GM21717 (cell line): Measurements from ENCODE around the gene CLSTN2.

ENCODE experiments used
- ATAC-seq: cut with Tn5 transposase; IDR thresholded peaks from one replicate; pipeline ENCODE4 v1.9.1; 2021; ENCODE audit warnings: mild to moderate bottlenecking, moderate library complexity; ENCODE audit not compliant: unreplicated experiment

Gene CLSTN2

DNA sequence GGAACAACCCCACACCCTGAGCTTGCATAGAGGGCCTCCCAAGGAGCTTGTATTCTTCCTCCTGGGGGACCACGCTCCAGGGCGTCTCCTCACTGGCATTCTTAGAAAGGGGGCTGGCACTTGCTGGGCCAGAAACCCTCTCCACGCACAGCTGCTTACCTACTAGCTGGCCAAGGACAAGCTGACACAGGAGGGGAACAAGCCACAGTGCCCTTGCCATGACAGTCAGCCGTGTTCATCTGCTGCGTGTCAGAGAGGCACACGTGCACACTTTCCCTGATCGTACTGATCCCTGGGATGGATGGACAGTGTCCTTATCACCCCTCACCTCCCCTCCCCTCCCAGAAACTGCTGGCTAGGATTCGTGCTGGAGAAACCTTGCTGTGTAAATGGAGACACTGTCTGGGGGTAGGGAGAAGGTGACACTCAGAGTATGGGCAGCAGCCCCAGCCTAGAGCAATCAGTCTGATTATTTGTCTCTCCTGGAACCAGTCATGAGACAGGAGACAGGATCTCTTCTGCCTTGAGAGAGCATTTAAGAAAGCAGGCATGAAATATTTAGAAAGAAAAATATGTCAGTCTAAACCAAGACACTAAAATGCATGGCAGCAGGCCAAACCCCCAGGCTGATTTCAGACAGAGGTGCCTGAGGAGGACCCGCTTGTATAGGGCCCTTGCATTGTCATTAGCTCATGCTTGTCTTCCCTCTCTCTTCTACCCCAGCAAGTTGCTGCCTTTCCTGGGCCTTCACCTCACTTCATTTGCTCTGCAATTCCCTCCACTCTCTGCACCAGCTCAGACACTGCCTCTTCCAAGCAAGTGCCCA, 431.1 kb downstream of the CLSTN2 start:
- no peak for ATAC-seq

DNA sequence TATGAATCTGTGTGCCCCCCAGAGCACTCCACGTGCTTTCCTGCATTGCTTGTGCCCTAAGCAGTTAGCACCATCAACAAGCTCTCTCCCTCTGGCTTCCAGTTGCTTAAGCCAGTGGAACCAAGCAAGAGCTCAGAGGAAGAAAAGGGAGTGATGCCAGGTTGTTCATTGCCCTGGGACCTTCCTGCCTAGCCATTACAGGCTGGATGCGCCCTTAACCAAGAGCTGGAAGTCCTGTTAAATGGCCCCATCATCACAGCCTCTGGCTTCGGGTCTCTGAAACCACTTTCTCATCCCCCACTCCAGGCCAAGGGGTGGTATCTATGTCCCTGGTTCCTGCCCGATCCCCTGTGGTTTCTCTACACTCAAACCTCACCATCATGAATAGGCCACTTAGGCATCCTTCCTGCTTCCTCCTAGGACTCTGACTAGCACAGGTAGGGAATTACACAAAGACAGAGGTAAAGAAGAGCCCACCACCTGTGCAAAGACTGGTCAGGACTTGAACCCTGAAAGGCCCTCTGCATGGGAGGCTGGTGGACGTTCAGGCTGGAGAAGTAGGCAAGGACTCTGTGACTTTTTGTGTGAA, 433.3 kb downstream of the CLSTN2 start:
- ATAC-seq = no peak

DNA sequence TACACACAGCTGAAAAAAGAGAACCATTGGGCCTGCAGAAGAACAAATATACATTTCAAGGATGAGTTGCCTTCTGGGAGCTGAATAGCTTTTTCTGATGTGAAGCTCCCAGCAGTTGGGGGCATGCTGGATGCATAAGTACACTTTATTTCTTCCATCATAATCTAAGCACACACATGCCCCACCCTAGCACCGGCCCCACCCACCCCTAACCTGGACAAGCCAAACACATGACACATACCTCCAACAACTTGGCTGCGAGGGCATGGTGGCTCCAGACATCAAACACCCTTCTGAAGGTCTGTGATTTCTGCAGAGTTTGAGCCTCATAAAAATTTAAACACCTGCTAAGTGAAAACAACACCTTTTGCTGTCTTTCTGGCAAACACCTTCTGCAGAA, 435.7 kb downstream of the CLSTN2 start:
- ATAC-seq = no peak

DNA sequence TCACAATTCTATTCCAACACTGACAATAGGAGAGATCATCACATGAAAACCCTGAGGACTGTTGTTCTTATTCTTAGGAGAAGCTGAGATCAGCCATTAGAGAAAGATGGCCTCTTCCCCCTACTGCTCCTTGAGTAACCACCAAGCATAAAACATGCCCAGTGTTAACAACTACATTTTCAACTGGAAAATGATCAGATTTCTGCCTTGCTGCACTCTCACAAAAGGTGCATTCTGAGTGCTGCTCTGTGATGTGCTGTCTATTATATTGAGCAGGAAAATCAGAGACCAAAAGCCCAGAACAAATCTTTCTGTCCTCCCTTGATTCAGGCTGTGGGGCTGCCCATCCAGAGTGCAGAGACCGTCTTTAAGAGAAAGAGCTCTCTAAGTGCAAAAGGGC, 438.2 kb downstream of the CLSTN2 start:
- ATAC-seq = no peak

DNA sequence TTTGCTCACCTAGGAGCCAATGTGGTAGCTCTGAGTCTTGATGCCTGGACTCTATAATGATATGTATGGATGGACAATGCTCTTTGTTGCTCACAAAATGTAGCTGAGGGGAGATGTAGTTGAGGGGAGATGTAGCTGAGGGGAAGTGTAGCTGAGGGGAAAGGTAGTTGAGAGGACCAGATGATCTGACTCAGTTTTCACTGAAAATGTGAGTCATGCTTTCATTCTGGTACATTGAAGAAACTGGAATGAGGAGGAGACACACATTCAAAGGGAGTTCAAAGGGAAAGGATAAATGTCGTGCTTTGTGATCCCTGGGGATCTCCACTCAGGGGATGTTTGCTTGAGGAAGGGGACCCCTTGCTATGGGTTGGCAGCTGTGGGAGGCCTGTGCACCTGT, 440.0 kb downstream of the CLSTN2 start:
- no peak for ATAC-seq

DNA sequence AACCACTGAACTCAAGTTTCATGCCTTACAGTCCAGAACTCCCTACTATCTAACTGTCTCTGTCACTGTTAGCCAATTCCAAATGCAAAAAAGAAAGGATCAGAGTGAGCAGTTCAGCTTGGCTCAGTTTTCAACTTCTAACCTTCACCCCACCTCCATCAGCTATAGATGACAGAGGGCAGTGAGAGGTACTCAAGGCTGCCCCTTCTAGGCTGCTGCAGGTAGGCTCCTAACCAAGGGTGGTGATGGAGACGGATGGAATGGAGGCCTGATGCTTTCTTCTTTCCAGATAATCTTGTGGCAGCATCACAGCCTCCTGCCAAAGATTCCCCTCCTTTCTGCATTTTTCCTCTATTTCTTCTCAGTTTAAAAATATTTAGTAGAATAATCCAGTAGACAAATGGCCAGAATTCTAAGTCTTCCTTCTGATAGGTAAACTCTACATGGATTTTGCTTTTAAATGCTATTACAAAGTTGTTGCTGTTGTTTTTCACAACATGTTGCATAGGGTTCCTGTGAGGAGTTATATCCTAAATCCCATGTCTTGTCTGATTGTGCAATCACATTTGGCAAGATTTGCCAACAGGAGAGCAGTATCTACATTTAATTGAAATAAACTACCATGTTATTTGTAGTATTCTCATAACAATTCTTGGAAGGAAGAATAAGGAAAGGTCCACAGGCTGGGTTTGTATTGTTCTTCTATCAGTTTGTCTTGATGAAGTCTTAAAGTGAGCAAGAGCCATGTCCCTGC, 441.3 kb downstream of the CLSTN2 start:
- no peak for ATAC-seq

GRCh38 chr3:140377644-140378043, 442.7 kb downstream of the CLSTN2 start:
- no peak for ATAC-seq

- no peak for ATAC-seq
Measured at GRCh38 chr3:140378571-140379340, 443.8 kb downstream of the CLSTN2 start.

DNA sequence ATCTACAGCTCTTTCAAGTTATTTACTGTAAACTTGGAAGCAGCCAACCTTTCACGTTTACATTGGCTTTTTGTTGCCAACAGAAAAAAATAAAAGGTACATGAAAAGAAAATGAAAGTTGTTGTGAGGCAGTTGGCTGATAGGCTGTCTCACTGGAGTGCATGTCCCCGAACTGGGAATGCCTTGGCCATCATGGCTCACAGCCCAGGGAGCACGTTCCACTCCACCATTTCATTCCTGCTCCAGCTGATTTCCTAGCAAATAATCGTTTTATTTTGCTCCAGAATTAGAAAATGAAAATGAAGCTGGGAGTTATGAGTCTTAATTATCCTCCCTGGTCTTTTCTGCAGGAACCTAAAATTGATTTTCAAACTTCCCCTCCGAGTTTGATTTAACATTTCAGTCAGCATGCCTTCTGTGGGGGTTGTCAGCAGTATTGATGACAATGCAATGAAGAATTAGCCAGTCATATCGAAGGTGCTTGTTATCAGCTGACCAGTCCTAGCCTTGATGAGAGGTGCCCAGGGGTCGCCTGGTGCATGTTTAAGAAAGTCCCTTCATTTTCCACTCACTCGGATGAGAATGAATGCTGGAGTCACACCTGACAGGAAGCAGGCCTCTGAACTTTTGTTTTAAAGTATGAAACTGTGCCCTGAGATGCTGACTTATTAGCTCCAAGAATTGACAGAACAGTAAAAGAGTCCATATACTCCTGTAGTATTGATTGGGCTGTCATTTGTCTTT, 449.2 kb downstream of the CLSTN2 start:
- no peak for ATAC-seq

GRCh38 chr3:140384876-140385275, 449.9 kb downstream of the CLSTN2 start:
- ATAC-seq = no peak

GRCh38 chr3:140386357-140387100, 451.5 kb downstream of the CLSTN2 start:
- no peak for ATAC-seq

GRCh38 chr3:140387244-140387643, 452.3 kb downstream of the CLSTN2 start:
- no peak for ATAC-seq

DNA sequence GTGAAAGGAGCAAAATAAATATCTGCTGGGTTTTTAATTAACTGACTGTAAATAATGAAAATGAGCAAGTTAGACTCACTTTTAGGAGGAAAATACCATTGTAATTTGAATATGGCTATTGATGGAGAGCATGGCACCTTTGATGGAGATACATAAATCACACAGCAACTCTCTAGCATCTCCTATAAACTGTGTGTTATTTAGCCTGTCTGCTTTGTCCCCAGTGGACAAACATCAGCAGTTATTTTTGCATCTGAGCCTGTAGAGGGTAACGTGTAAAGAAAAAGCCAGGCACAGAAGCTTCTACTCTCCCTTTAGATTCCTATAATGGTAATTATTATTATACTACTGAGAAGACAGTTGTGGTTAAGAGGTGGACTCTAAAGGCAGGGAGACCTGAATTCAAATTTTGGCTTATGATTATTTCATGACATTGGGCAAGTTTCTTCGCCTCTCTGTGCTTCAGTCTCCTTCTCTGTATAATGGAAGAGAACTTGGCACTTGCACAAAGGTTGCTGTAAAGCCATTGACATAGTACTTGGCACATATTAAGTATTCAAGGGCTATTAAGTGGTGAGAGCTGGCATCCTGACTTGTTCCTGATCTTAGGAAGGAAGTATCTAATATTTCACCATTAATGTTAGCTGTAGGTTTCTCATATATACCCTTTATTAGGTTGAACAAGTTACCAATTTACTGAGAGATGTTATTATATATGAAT, 453.4 kb downstream of the CLSTN2 start:
- ATAC-seq = no peak

DNA sequence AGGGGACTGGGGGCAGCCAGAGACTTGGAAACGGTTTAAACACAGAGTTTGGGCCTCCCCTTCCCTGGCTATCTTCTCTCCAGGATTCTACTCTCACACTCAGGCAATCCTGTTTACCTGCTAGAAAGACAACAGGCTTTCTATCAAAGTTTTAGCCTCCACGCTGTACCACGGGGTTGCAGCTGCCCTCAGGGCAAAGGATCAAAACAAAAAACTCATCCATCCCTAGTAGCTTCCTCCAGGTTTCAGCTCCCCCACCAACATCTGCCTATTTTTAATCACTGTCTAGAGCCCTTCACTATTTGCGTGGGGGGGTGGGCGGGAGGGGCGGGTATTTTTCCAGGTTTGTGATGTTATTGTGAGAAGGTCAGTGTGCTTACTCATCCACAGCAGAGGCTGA, 456.1 kb downstream of the CLSTN2 start:
- ATAC-seq = no peak

DNA sequence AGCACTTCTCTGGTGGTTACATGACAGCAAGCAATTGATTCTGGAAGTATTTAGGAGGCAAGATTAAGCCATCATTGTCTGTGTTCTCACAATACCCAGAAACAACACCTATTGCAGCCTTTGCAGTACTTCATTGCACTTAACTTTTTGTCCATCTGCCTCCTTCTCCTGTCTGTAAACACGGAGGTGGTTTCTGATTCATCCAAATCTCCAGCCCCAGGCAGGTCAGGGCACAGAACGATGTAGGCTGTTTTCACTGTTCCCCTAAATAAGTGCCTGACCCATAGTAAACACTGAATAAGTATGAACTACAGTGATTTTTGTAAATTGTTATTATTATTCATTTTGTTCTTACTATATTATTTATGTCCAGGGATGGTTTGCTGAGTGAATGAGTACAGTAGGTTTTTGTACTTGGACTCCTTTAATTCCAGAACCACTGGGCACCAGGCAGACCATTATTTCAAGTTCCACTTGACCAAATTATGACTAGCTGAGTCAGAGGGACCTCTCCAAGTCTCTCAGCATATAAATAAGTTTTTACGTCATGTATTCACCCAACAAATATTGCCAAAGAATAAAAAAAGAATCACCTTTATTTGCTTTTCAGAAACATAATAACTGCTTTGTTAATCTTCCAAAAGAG, 459.6 kb downstream of the CLSTN2 start:
- ATAC-seq = no peak

DNA sequence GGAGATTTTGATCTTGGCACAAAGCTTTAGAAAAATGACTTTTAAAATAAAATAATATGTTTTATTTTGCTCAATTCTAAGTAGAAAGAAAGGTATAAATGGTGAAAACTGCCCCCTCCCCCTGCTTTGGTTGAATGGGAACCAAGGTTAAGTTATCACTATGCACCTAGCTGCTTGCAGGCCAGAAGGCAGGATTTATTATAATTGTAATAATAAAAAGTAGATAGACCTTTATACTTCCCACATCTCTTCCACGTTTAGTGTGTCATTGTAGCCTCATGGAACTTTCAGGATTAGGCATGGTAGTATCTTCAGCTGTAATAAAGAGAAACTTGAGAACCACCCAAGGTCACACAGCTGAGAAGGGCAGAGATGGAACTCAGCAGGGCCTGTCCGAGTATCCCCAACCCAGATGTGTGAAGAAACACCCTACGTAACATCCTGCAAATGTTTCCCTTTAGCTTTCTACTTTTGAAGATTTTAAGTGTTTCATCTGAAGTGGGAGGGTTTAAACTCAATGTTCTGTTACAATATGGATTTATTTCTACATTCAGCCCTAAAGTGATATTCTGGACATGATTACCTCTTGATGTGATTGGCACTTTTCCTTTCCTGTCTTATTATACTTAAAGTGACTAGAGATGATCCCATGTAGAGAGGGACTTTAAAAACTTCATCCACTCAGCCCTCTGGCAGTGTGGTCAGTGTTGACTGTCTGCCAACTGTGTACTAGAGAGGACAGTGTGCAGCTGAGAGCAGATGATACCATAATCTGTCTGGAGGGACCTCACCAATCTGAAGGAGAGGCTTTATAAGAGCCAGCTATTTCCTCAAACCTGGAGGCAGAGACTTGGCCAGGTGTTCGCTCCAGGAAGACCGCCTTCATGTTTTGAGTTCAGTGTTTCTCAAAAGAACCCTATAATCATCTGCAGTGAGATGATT, 460.4 kb downstream of the CLSTN2 start:
- no peak for ATAC-seq

DNA sequence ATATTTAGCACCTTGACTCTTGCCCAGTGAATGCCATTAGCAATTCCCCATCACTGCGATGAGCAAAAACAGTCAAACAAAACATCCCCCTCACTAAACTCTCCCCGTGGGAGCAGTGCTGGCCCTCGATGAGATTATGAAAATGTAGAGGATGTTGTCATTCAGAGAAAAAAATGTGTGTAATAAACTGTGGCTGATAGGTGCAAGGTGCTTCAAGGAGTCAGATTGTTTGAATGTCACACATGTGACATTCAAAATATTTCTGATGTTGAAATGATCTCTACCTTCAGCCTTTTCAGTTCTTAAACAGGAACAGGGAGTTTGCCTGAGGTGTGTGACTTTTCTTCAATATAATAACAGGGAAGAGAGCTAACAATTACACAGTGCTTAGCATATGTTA, 461.1 kb downstream of the CLSTN2 start:
- ATAC-seq = no peak

GRCh38 chr3:140397847-140398246, 462.9 kb downstream of the CLSTN2 start:
- no peak for ATAC-seq
